Breast epithelium (tissue), 4 donors: Measurements from ENCODE around the gene RAB28. TPM values are rescaled to one million over a fixed set of nuclear protein-coding genes. Genes with fewer than 3 reads are reported as not detected.

ENCODE experiments used
- DNase-seq, 2 donors: peaks; one replicate each; pipeline ENCODE4 v3.0.0-alpha.2; 2019; ENCODE audit warnings: low spot score in 2 of 2
- H3K27ac ChIP-seq, 2 donors: fragments of 200-600 bp; sonication (generic) in 1 of 2; one replicate each; pipeline ENCODE4 v1.5.1; 2016 to 2019; ENCODE audit warnings: mild to moderate bottlenecking in 1 of 2
- H3K27me3 ChIP-seq, 2 donors: fragments of 200-600 bp; sonication (generic) in 1 of 2; one replicate each; pipeline versions ENCODE4 v1.5.1 to v1.6.0; 2017 to 2019; ENCODE audit warnings: control low read depth in 1 of 2, mild to moderate bottlenecking in 1 of 2
- H3K36me3 ChIP-seq: fragments of 200-600 bp; one replicate; pipeline ENCODE4 v1.5.1; 2019
- H3K4me1 ChIP-seq, 2 donors: fragments of 200-600 bp; sonication (generic); one replicate each; pipeline ENCODE4 v1.5.1; 2016 to 2019; ENCODE audit warnings: control low read depth in 1 of 2
- H3K4me3 ChIP-seq, 3 donors: fragments of 200-600 bp; sonication (generic); 1 replicate in 2 of 3; 2 replicates in 1 of 3; pipeline ENCODE4 v1.5.1; 2016 to 2019; ENCODE audit warnings: mild to moderate bottlenecking in 3 of 3, moderate library complexity in 2 of 3
- H3K9me3 ChIP-seq, 2 donors: fragments of 200-600 bp; sonication (generic) in 1 of 2; one replicate each; pipeline ENCODE4 v1.5.1; 2016 to 2019; ENCODE audit warnings: control low read depth in 1 of 2
- POLR2A ChIP-seq: fragments of 450-650 bp; IDR thresholded peaks from one replicate; pipeline ENCODE4 v1.6.1; 2016; ENCODE audit warnings: antibody characterized with exemption, mild to moderate bottlenecking, moderate library complexity
- POLR2AphosphoS5 ChIP-seq, 3 donors: sonication (generic); formaldehyde crosslinking; IDR thresholded peaks; one replicate each; pipeline ENCODE4 v1.6.1; 2017; ENCODE audit warnings: antibody characterized with exemption in 3 of 3
- intact Hi-C: fragments of 100-400 bp; cut with DNase I; formaldehyde crosslinking; loops from one replicate; pipeline ENCODE4 v1.15.1; 2023; ENCODE audit warnings: low total_unique reads
- total RNA-seq, 3 donors: library from RNA; depleted of rRNA; stranded (reverse); fragments of >200 nt; gene quantifications; one replicate each; pipeline ENCODE4 v1.1.0, GENCODE V29; 2016
- TF ChIP-seq, protein P1 (sequence below), 3 donors: fragments of 450-650 bp; IDR thresholded peaks; one replicate each; pipeline ENCODE4 v1.5.1; 2016 to 2017; ENCODE audit warnings: antibody characterized with exemption in 3 of 3, mild to moderate bottlenecking in 3 of 3, moderate library complexity in 3 of 3

The RAB28 gene
- total RNA-seq, 3 donors from 2014 or later, result 21.9 to 27.8 (median 24.3) TPM

DNA sequence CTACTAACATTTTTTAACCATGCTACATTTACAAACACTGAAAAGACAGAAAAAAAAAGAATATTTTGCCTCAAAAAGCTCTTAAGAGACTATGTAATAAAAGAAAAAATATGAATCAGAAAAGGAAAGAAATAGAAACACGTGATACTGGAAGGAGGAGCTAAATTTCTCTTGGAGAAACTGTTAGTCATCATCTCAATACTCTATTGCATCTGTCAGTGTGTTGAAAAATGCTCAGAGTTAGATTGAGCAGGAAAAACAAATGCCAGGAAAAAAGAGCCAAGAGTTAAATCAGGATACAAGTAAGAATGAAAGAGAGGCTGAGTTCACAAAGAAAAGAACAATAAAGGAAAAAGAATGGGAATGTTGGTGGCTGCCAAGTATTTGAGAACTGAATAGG lies 2.6 kb downstream of the RAB28 start:
- Histone ChIP-seq H3K27ac (no peak overlapping the region), H3K36me3 (peaks cover 7% of the 10 kb centered on the region), H3K4me3 (no peak overlapping the region), H3K27me3 (no peaks in the 10 kb centered on the region), H3K9me3 (no peaks in the 10 kb centered on the region), H3K4me1 (no peaks in the 10 kb centered on the region)
- no peak for DNase-seq
- TF ChIP-seq POLR2AphosphoS5 (IDR thresholded peaks at IDR 0.05) (no peak), POLR2A (no peak)
- TF ChIP-seq, protein P1, sequence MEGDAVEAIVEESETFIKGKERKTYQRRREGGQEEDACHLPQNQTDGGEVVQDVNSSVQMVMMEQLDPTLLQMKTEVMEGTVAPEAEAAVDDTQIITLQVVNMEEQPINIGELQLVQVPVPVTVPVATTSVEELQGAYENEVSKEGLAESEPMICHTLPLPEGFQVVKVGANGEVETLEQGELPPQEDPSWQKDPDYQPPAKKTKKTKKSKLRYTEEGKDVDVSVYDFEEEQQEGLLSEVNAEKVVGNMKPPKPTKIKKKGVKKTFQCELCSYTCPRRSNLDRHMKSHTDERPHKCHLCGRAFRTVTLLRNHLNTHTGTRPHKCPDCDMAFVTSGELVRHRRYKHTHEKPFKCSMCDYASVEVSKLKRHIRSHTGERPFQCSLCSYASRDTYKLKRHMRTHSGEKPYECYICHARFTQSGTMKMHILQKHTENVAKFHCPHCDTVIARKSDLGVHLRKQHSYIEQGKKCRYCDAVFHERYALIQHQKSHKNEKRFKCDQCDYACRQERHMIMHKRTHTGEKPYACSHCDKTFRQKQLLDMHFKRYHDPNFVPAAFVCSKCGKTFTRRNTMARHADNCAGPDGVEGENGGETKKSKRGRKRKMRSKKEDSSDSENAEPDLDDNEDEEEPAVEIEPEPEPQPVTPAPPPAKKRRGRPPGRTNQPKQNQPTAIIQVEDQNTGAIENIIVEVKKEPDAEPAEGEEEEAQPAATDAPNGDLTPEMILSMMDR (IDR thresholded peaks at IDR 0.05), result no peak
- intact Hi-C loops, result no loop called here

DNA sequence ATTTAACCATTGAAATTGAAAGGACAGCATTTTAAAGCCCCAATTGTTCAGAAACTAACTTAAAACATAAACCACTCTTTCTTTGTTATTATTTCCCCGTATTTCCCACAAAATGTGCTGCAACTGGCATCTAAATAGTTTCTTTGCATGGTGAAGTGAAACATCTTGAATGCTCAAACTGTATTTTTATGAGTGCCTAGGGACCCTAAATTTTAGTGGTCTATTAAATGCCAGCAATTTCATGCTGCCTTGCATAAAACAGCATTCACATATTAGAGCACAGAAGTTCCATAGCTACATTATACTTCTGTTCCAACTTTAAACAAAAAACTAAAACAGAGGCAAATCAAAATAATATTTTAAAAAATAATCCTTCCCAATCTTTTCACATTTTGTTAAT lies 5.4 kb downstream of the RAB28 start:
- Histone ChIP-seq H3K27ac (no peak overlapping the region), H3K4me3 (no peak overlapping the region), H3K4me1 (no peaks in the 10 kb centered on the region), H3K9me3 (no peaks in the 10 kb centered on the region), H3K36me3 (peaks cover 7% of the 10 kb centered on the region), H3K27me3 (no peaks in the 10 kb centered on the region)
- intact Hi-C loops, result no loop called here
- no peak for DNase-seq
- TF ChIP-seq POLR2AphosphoS5 (IDR thresholded peaks at IDR 0.05), result no peak
- no peak for TF ChIP-seq POLR2A
- TF ChIP-seq, protein P1 (IDR thresholded peaks at IDR 0.05), result no peak

DNA sequence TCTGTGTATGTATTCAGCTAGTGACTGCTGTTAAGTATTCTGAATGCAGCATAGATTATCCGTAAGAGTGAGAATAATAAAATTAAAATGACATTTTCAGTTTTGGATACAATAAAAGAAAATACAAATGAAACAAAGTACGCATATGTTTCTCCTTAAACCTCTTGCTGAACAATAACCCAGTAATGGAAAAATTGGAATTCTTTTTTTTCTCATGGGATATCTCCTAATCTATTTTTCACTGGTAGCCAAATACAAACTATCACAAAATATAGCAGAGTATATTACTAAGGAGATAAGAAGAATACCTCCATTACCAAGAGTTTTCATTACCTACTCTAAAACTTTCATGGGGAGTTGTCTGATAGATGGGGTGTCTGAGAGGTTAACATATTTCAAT lies 6.0 kb downstream of the RAB28 start:
- no peak overlapping the region for H3K4me3 ChIP-seq
- no peaks in the 10 kb centered on the region for H3K27me3 ChIP-seq

DNA sequence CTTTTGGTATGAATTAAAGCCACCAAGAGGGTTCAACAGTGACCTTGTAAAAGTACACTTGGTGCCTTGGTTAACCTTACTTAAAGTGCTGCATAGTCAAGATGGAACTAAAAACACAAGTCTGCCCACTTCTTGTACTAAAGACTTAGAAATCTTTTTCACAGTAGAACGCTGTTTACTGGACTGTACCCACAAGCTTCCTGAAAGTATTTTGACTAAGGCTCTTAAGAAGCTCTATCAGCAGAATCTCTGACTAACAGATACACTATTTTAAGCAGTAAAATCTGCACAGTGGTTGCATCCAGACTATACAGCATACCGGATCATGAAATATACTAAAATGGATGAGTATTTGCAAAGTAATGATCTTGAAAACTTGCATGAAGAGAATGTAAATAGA lies 7.2 kb downstream of the RAB28 start:
- intact Hi-C loops, result no loop called here
- no peak overlapping the region for H3K27ac ChIP-seq
- TF ChIP-seq, protein P1 (IDR thresholded peaks at IDR 0.05), result no peak
- TF ChIP-seq POLR2AphosphoS5 (IDR thresholded peaks at IDR 0.05) (no peak), POLR2A (no peak)

More for the DNA sequence above, 6.0 kb downstream of the RAB28 start:
- no peak for DNase-seq
- Histone ChIP-seq H3K36me3 (peaks cover 7% of the 10 kb centered on the region), H3K4me1 (no peaks in the 10 kb centered on the region), H3K27ac (no peak overlapping the region), H3K9me3 (no peaks in the 10 kb centered on the region)
- TF ChIP-seq POLR2AphosphoS5 (IDR thresholded peaks at IDR 0.05), result no peak
- no peak for TF ChIP-seq POLR2A
- TF ChIP-seq, protein P1 (IDR thresholded peaks at IDR 0.05), result no peak
- intact Hi-C loops, result no loop called here

DNA sequence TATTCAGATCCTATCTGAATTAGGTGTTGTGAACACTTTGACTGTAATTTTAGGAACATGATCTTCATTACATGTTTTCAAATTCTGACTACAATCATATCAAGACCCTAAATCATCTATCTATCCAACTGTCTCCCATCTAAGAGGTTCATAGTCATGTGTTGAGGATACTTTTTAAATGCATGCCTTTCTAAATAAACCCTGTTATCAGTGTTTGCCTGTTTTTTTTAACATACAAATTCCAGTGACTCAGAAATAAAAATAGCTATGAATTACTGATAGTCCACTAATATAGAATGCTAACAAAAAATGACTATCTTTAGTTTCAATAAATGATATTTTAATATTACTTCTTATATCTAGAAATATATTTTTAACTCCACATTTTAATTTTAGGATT lies 8.0 kb downstream of the RAB28 start:
- Histone ChIP-seq H3K4me1 (no peaks in the 10 kb centered on the region), H3K9me3 (no peaks in the 10 kb centered on the region), H3K27me3 (no peaks in the 10 kb centered on the region), H3K4me3 (no peak overlapping the region), H3K36me3 (peaks cover 7% of the 10 kb centered on the region), H3K27ac (no peak overlapping the region)
- intact Hi-C loops, result no loop called here
- no peak for TF ChIP-seq POLR2A
- TF ChIP-seq, protein P1 (IDR thresholded peaks at IDR 0.05), result no peak
- TF ChIP-seq POLR2AphosphoS5 (IDR thresholded peaks at IDR 0.05), result no peak
- no peak for DNase-seq

More for the DNA sequence above, 7.2 kb downstream of the RAB28 start:
- H3K4me1 ChIP-seq, result no peaks in the 10 kb centered on the region
- no peak overlapping the region for H3K4me3 ChIP-seq
- no peaks in the 10 kb centered on the region for H3K9me3 ChIP-seq
- no peak for DNase-seq
- H3K27me3 ChIP-seq, result no peaks in the 10 kb centered on the region
- H3K36me3 ChIP-seq, result peaks cover 7% of the 10 kb centered on the region
